ENCODE results near the gene BNIP3. TPM values are rescaled to one million over a fixed set of nuclear protein-coding genes. Genes with fewer than 3 reads are reported as not detected.
"Not testable (repeated sequence)": the region's sequence is repeated elsewhere in the genome, so short reads cannot be mapped to it uniquely, and the experiment has no call there.

BNIP3 gene
- polyA plus RNA-seq, 12 donors = 22.0 to 53.3 (median 44.9) TPM; not detected in 1

DNA sequence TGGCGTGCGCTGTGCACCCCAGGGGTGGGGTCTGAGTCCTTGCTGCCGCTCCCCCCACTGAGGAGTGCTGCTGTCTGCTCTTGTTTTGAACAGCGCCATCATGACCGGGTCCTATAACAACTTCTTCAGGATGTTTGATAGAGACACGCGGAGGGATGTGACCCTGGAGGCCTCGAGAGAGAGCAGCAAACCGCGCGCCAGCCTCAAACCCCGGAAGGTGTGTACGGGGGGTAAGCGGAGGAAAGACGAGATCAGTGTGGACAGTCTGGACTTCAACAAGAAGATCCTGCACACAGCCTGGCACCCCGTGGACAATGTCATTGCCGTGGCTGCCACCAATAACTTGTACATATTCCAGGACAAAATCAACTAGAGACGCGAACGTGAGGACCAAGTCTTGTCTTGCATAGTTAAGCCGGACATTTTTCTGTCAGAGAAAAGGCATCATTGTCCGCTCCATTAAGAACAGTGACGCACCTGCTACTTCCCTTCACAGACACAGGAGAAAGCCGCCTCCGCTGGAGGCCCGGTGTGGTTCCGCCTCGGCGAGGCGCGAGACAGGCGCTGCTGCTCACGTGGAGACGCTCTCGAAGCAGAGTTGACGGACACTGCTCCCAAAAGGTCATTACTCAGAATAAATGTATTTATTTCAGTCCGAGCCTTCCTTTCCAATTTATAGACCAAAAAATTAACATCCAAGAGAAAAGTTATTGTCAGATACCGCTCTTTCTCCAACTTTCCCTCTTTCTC is 26.0 kb downstream of the BNIP3 start:
- no peak for DNase-seq

DNA sequence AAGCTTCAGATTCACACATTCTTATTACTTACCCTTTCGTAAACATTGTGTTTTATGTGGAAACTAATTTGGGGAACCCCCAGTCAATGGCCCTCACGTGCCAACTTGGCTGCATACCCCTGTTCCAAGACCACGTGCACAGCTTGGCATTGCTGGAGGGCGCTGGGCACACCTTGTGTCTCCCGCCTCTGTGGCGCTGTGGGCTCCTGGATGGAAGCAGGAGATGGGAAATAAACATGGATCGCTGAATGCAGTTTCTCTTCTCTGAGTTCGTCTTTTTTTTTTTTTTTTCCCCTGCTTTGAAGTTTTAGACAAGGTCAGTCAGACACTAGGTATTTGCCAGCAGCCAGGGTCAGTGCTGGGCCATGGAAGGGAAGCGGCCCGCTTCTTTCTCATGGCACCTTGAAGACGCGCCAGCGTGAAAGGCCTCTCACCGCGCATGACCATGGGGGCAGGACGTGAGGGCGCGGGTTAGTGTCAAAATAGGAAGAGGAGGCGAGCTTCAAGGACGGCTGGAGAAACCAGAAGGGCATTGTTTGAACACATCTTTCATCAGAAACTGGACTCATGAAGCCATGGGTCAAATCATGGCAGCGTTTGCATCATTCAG is 27.3 kb downstream of the BNIP3 start:
- DNase-seq = no peak

- DNase-seq = not testable (repeated sequence)
Observed at GRCh38 chr10:131949908-131950307, 31.8 kb downstream of the BNIP3 start.

DNA sequence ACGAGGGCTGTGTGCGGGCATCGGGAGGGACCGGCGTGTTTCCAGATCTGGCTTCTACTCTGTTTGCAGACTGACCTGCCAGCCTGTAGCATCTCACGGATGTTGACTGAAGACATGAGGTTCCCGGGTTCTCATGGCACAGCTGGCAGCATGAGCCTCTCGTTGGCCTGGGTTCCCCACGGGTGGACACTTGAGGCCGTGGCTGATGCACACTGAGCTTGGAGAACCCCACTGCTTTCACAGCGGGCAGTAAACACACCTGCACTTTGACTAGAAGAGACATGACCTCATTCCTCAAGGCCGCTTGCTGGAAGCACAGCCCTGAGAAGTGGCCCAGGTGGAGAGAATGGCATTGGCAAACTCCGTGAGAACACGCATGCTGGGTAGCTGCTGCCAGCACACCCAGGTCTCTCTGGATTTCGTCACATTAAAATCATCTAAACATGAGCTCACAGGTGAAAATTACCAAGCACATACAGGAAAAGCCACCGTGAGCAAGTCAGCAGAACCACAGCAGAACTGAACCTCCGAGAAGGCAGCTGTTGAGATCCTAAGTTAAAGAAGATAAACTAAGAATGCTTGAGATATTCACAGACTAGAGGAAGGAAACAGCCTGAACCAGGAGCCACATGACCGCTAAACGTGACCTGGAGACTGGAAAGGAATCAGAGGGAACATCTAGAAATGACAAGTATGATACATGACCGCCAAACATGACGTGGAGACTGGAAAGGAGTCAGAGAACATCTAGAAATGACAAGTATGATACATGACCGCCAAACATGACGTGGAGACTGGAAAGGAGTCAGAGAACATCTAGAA is 32.5 kb downstream of the BNIP3 start:
- DNase-seq = no peak

DNA sequence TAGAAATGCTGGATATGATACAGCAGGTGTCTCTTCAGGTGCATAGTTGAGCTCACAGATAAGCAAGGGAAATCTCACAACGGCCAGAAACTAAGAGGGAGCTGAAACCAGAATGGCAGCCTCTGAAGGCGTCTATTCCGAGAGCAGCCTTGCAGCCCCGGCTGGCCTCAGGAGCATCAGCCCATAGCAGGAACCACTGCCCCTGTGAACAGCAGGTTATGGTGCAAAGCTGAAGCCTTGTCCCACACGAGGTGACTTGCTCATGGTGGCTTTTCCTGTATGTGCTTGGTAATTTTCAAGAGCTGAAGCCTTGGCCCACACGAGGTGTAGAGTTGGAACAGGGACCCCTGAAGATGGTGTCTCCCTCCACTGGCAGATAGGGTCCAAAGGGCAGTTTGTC is 33.2 kb downstream of the BNIP3 start:
- DNase-seq = no peak

DNA sequence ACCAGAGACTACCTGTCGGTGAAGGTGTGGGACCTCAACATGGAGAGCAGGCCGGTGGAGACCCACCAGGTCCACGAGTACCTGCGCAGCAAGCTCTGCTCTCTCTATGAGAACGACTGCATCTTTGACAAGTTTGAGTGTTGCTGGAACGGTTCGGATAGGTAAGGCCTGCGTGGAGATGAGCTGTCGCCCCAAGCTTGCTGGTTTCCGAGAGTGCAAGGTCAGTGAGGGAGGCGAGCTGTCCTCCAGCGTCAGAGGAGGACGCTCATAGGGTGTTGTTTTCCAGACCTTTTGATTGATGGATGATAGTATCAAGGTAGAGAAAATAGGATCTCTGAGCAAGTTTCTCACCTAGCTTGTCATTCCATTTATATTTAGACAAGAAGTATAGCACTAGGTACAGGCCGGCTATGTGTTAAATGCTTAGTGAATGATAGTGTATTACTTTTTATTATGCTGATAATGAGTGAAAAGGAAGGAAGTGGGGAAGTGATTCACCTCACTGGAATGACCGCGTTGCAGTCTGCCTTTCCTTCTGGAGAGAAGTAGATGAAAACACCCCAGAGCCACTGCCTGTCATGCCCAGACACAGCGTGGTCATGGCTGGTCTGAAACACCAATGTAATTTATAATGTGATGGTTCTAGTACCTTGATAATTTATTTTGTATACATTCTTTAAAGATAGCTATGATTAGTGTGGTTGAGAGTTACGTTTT is 33.9 kb downstream of the BNIP3 start:
- DNase-seq = no peak

- no peak for DNase-seq
Observed at GRCh38 chr10:131946880-131947279, 34.8 kb downstream of the BNIP3 start.

DNA sequence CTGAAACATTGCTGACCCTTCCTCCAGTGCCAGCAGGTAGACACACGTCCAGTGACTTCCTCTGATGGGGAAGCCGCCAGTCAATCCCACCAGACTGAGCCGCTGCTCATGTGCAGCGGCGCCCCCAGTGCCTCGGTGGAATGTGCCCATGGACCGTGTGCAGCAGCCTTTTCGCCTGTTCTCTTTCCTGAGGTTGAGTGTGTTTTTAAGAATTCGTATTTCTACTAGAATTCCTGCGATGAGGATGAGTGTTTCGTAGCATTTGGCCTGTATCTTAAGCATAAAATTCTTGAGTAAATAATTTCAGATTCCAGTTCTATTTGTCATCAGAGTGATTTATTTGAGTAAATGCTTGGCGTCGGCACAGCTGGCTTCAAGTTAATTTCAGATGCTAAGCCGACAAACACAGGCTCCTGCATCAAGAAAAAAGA is 35.4 kb downstream of the BNIP3 start:
- DNase-seq = no peak

DNA sequence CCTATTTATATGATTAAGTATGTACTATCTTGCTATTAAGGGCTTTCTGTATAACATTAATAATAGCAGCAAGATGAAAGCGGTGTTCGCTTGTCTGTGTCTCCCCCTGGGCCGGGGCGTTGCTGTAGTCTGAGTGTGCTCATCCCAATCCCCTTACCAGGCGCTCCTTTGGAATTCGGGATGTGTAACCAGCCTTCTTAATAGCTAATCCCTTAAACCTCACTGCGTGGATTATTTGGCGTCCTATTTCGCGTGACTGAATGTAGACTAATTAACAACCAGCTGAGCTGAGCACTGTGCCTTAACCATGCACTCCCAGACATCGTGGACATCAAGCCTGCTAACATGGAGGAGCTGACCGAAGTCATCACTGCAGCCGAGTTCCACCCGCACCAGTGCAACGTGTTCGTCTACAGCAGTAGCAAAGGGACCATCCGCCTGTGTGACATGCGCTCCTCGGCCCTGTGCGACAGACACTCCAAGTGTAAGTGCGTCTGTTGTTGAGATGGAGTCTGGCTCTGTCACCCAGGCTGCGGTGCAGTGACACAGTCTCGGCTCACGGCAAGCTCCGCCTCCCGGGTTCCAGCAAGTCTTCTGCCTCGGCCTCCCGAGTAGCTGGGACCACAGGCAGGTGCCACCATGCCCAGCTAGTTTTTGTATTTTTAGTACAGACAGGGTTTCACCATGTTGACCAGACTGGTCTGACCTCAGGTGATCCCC is 36.6 kb downstream of the BNIP3 start:
- no peak for DNase-seq

DNA sequence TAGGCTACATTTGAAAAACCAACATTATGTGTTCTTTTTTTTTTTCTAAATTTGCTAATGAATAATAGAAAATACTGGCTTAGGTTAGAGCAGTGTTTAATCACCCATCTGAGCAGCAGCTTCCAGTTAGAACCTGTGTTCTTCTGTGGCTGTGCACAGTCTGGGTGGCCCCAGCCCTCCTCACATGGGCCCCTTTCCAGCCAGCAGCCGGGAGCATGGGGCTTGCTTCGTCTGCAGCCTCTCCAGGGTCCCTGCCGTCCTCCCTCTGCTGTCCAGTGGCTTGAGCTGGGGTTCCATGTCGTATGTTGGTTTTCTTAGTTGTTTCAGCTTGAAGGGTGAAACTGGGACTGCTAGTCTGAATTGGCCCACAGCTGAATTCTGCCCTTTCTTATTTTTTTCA is 37.3 kb downstream of the BNIP3 start:
- DNase-seq = no peak

DNA sequence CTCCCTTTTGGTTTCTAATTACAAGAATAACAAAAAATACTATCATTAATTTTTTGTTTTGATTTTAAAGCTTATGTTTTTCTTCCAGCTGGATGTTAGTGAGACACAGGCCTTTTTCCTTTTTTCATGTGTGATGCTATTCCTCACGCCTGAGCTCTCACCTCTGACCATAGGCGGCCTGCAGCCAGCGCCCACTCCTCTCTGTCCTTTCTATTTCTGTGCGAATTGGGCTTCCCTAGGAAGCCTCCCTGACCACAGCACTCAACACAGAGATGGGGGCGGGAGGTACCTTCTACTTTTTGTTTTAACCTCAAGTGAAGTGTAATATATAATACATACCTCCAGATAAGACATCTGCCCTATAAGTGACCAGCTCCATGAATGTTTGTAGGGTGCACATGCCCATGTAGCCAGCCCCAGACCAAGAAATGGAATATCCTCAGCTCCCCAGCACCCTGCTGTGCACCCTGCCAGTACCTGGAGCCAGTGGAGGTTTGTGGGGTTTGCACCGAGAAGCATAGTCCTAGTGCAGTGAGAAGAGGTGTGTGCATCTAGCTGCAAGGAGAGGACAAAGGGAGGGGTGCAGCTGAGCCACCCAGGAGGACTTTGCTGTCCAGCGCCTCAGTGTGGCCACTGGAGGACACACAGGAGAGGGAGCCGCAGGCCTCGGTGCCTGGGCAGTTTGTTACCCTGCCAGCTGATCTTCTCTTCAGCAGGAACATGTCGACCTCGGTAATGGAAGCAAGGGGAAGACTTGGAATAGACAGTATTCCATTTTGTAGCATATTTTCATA is 38.5 kb downstream of the BNIP3 start:
- no peak for DNase-seq

DNA sequence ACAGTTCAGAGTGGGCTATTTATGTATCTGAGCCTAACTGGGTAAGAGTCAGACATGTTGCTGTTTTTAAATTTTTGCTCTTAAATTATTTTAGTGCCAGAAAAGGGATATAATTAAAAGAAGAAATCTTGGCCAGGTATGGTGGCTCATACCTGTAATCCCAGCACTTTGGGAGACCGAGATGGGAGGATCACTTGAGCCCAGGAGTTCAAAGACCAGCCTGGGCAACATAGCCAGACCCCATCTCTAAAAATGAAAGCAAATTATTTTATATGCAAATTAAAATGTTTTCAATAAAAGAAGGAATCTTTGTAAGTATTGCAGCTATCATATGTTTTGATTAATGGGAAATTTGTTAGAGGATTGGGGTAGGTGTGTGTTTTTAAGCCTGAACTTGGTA is 39.3 kb downstream of the BNIP3 start:
- no peak for DNase-seq

- no peak for DNase-seq
Observed at GRCh38 chr10:131938681-131939080, 43.0 kb downstream of the BNIP3 start.

GRCh38 chr10:131937836-131938235 is 43.9 kb downstream of the BNIP3 start:
- DNase-seq = no peak

GRCh38 chr10:131936736-131937135 is 45.0 kb downstream of the BNIP3 start:
- no peak for DNase-seq

GRCh38 chr10:131936294-131936693 is 45.4 kb downstream of the BNIP3 start:
- no peak for DNase-seq

- DNase-seq = no peak
Observed at GRCh38 chr10:131935260-131935659, 46.5 kb downstream of the BNIP3 start.

DNA sequence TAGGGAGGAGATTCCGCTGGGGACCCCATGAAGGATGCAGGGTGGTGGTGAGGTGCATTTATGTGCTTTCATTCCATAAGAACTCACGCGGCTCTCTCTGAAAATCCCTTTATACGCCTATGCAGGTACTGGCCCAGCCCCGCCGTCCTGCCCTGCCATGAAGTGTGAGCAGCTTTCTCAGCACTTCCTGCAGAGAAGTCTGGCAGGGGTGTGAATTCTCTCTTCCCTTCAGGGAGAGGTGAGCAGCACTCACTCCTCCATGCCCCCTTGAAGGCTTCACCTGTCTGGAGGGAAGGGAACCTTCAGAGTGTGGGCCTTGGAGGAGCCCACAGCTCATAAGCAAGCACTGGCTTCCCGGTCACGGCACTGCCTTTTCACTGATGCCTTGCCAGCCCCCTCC is 47.0 kb downstream of the BNIP3 start:
- no peak for DNase-seq

GRCh38 chr10:131933696-131934086 is 48.0 kb downstream of the BNIP3 start:
- no peak for DNase-seq

DNA sequence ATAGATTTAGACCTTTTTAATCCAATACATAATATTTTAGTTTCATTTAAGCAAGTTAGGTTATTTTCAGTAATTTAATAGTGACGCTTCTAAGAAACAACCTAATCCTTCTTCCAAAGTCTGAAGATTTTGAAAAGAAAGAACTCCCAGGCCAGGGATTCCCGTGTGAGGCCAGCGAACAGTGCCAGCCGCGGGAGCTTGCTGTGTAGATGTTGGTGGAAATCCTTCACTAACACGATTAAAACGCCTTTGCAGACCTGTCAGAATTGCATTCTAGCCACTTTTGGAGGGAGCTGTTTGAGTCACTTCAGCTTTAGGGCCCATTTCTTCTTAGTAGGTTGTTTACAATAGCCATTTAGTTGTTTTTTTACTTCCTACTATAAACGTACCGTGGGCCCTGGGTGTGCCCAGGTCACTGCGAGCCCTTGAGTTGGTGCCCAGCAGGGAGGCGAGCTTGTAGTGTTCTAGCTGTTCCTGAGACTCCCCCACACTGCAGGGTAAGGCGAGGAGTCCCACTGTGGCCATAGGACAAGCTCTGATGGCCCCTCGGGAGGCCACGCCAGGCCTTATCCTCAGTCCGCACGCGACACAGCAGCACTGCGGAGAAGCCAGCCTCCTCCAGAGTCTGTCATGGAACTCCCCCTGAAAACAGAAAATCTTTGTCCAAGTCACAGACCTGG is 48.6 kb downstream of the BNIP3 start:
- DNase-seq = no peak
